Stimulated activated naive CD8-positive, alpha-beta T cell treated with anti-CD3 and anti-CD28 coated beads, Interleukin-15, Interleukin-2, amounts not matched to agents 100 ng/mL and 50 ng/mL, for 24 hours (primary cell): Measurements from ENCODE around the gene ARL17A.
"Not testable (repeated sequence)": the region's sequence is repeated elsewhere in the genome, so short reads cannot be mapped to it uniquely, and the experiment has no call there.

Experiments
- H3K27ac Mint-ChIP-seq: one replicate; pipeline ENCODE4 v1.8.0; 2021; ENCODE audit warnings: mild to moderate bottlenecking, mixed read lengths
- H3K27me3 Mint-ChIP-seq: one replicate; pipeline ENCODE4 v1.8.0; 2021; ENCODE audit warnings: mixed read lengths
- H3K36me3 Mint-ChIP-seq: one replicate; pipeline ENCODE4 v1.8.0; 2021; ENCODE audit warnings: low read depth, mixed read lengths
- H3K4me1 Mint-ChIP-seq: one replicate; pipeline ENCODE4 v1.8.0; 2021; ENCODE audit warnings: low read depth, mixed read lengths
- H3K4me3 Mint-ChIP-seq: one replicate; pipeline ENCODE4 v1.8.0; 2021; ENCODE audit warnings: mild to moderate bottlenecking, mixed read lengths
- H3K9me3 Mint-ChIP-seq: one replicate; pipeline ENCODE4 v1.8.0; 2021; ENCODE audit warnings: mixed read lengths

Gene ARL17A

GRCh38 chr17:46585444-46585843, 6.0 kb upstream of the ARL17A start:
- not testable (repeated sequence) for H3K27me3 Mint-ChIP-seq, H3K9me3 Mint-ChIP-seq, H3K27ac Mint-ChIP-seq, H3K36me3 Mint-ChIP-seq, H3K4me1 Mint-ChIP-seq, H3K4me3 Mint-ChIP-seq

GRCh38 chr17:46580082-46580481, 591 bp upstream of the ARL17A start:
- not testable (repeated sequence) for H3K4me1 Mint-ChIP-seq, H3K27ac Mint-ChIP-seq, H3K36me3 Mint-ChIP-seq, H3K27me3 Mint-ChIP-seq, H3K4me3 Mint-ChIP-seq, H3K9me3 Mint-ChIP-seq

GRCh38 chr17:46571796-46572195, 7.7 kb downstream of the ARL17A start:
- not testable (repeated sequence) for H3K27ac Mint-ChIP-seq, H3K36me3 Mint-ChIP-seq, H3K27me3 Mint-ChIP-seq, H3K4me1 Mint-ChIP-seq, H3K4me3 Mint-ChIP-seq, H3K9me3 Mint-ChIP-seq

- H3K9me3 Mint-ChIP-seq, H3K27me3 Mint-ChIP-seq, H3K4me3 Mint-ChIP-seq, H3K27ac Mint-ChIP-seq, H3K36me3 Mint-ChIP-seq, H3K4me1 Mint-ChIP-seq: not testable (repeated sequence)
These were observed 12.5 kb downstream of the ARL17A start for GRCh38 chr17:46566980-46567379.

GRCh38 chr17:46566284-46566683, 13.2 kb downstream of the ARL17A start:
- not testable (repeated sequence) for H3K36me3 Mint-ChIP-seq, H3K4me3 Mint-ChIP-seq, H3K4me1 Mint-ChIP-seq, H3K27me3 Mint-ChIP-seq, H3K9me3 Mint-ChIP-seq, H3K27ac Mint-ChIP-seq

GRCh38 chr17:46560048-46560447, 19.4 kb downstream of the ARL17A start:
- H3K27ac Mint-ChIP-seq, result not testable (repeated sequence)

GRCh38 chr17:46559155-46559554, 20.3 kb downstream of the ARL17A start:
- not testable (repeated sequence) for H3K27me3 Mint-ChIP-seq, H3K36me3 Mint-ChIP-seq, H3K27ac Mint-ChIP-seq, H3K4me1 Mint-ChIP-seq, H3K4me3 Mint-ChIP-seq, H3K9me3 Mint-ChIP-seq

More at GRCh38 chr17:46560048-46560447, 19.4 kb downstream of the ARL17A start:
- not testable (repeated sequence) for H3K9me3 Mint-ChIP-seq, H3K4me3 Mint-ChIP-seq, H3K36me3 Mint-ChIP-seq, H3K27me3 Mint-ChIP-seq, H3K4me1 Mint-ChIP-seq

GRCh38 chr17:46548607-46549006, 30.9 kb downstream of the ARL17A start:
- not testable (repeated sequence) for H3K4me3 Mint-ChIP-seq, H3K36me3 Mint-ChIP-seq, H3K27ac Mint-ChIP-seq, H3K4me1 Mint-ChIP-seq, H3K27me3 Mint-ChIP-seq, H3K9me3 Mint-ChIP-seq

GRCh38 chr17:46534716-46535115, 44.8 kb downstream of the ARL17A start:
- not testable (repeated sequence) for H3K36me3 Mint-ChIP-seq, H3K27me3 Mint-ChIP-seq, H3K9me3 Mint-ChIP-seq, H3K4me3 Mint-ChIP-seq, H3K27ac Mint-ChIP-seq, H3K4me1 Mint-ChIP-seq

- not testable (repeated sequence) for H3K27me3 Mint-ChIP-seq, H3K36me3 Mint-ChIP-seq, H3K4me3 Mint-ChIP-seq, H3K4me1 Mint-ChIP-seq, H3K9me3 Mint-ChIP-seq, H3K27ac Mint-ChIP-seq
These were observed 67.3 kb downstream of the ARL17A start, which contains the start of gene LRRC37A2 for GRCh38 chr17:46512168-46512567. TSS of gene LRRC37A2 (plus strand) at chr17:46512468. CDS start at chr17:46512713, 245 bp downstream.

- not testable (repeated sequence) for H3K4me3 Mint-ChIP-seq, H3K4me1 Mint-ChIP-seq, H3K27me3 Mint-ChIP-seq, H3K36me3 Mint-ChIP-seq, H3K27ac Mint-ChIP-seq, H3K9me3 Mint-ChIP-seq
These were observed 73.6 kb downstream of the ARL17A start for GRCh38 chr17:46505896-46506295.

- H3K4me1 Mint-ChIP-seq, H3K4me3 Mint-ChIP-seq, H3K27ac Mint-ChIP-seq, H3K36me3 Mint-ChIP-seq, H3K27me3 Mint-ChIP-seq, H3K9me3 Mint-ChIP-seq: not testable (repeated sequence)
These were observed 79.9 kb downstream of the ARL17A start for GRCh38 chr17:46499437-46500139.

GRCh38 chr17:46492021-46492420, 87.5 kb downstream of the ARL17A start:
- H3K27me3 Mint-ChIP-seq, H3K4me1 Mint-ChIP-seq, H3K27ac Mint-ChIP-seq, H3K36me3 Mint-ChIP-seq, H3K4me3 Mint-ChIP-seq, H3K9me3 Mint-ChIP-seq: not testable (repeated sequence)

GRCh38 chr17:46481310-46481709, 98.2 kb downstream of the ARL17A start:
- H3K27me3 Mint-ChIP-seq, H3K4me3 Mint-ChIP-seq, H3K36me3 Mint-ChIP-seq, H3K4me1 Mint-ChIP-seq, H3K27ac Mint-ChIP-seq, H3K9me3 Mint-ChIP-seq: not testable (repeated sequence)

GRCh38 chr17:46478823-46479222, 100.7 kb downstream of the ARL17A start:
- not testable (repeated sequence) for H3K4me1 Mint-ChIP-seq, H3K36me3 Mint-ChIP-seq, H3K4me3 Mint-ChIP-seq, H3K27ac Mint-ChIP-seq, H3K9me3 Mint-ChIP-seq, H3K27me3 Mint-ChIP-seq

- H3K27me3 Mint-ChIP-seq, H3K4me1 Mint-ChIP-seq, H3K27ac Mint-ChIP-seq, H3K9me3 Mint-ChIP-seq, H3K4me3 Mint-ChIP-seq, H3K36me3 Mint-ChIP-seq: not testable (repeated sequence)
These were observed 103.9 kb downstream of the ARL17A start for GRCh38 chr17:46475583-46475982.

- not testable (repeated sequence) for H3K4me1 Mint-ChIP-seq, H3K27me3 Mint-ChIP-seq, H3K27ac Mint-ChIP-seq, H3K36me3 Mint-ChIP-seq, H3K9me3 Mint-ChIP-seq, H3K4me3 Mint-ChIP-seq
These were observed 105.0 kb downstream of the ARL17A start for GRCh38 chr17:46474489-46474888.
